Tibial artery (tissue), 4 donors: ENCODE results near the gene CHRNB1.

Source experiments
- DNase-seq, 2 donors: peaks; one replicate each; pipeline ENCODE4 v3.0.0-alpha.2; 2019
- H3K27ac ChIP-seq, 2 donors: fragments of 200-600 bp; sonication (generic) in 1 of 2; 1 replicate in 1 of 2; 2 replicates in 1 of 2; pipeline ENCODE4 v1.5.1; 2018 to 2019; ENCODE audit warnings: mild to moderate bottlenecking in 1 of 2
- H3K27me3 ChIP-seq, 2 donors: fragments of 200-600 bp; sonication (generic) in 1 of 2; one replicate each; pipeline versions ENCODE4 v1.5.1 to v1.6.0; 2016 to 2019
- H3K36me3 ChIP-seq, 3 donors: fragments of 200-600 bp; sonication (generic) in 2 of 3; one replicate each; pipeline ENCODE4 v1.5.1; 2016 to 2019; ENCODE audit warnings: mild to moderate bottlenecking in 2 of 3
- H3K4me1 ChIP-seq, 4 donors: fragments of 200-600 bp; sonication (generic) in 2 of 4; 1 replicate in 3 of 4; 2 replicates in 1 of 4; pipeline ENCODE4 v1.5.1; 2016 to 2019
- H3K4me3 ChIP-seq, 2 donors: fragments of 200-600 bp; sonication (generic) in 1 of 2; 1 replicate in 1 of 2; 2 replicates in 1 of 2; pipeline ENCODE4 v1.5.1; 2018 to 2019; ENCODE audit warnings: mild to moderate bottlenecking in 2 of 2
- H3K9me3 ChIP-seq, 3 donors: fragments of 200-600 bp; sonication (generic) in 1 of 3; one replicate each; pipeline ENCODE4 v1.5.1; 2016 to 2019
- CTCF ChIP-seq, 2 experiments: fragments of 200-600 bp in 1 of 2; fragments of 450-650 bp in 1 of 2; IDR thresholded peaks; one replicate each; pipeline ENCODE4 v1.5.1; 2017 to 2019; ENCODE audit warnings: antibody characterized with exemption in 2 of 2, mild to moderate bottlenecking in 1 of 2, moderate library complexity in 1 of 2
- intact Hi-C: fragments of 100-400 bp; cut with DNase I; formaldehyde crosslinking; loops from one replicate; pipeline ENCODE4 v1.15.0; 2023; ENCODE audit warnings: low total_unique reads

Gene CHRNB1

GRCh38 chr17:7425316-7425715, 19.5 kb upstream of the CHRNB1 start, which contains the start of gene SPEM2:
TSS of gene SPEM2 (plus strand) at chr17:7425616. CDS start at chr17:7425689, 73 bp downstream.
- H3K4me1 ChIP-seq = no peaks in the 10 kb centered on the region
- no peak for TF ChIP-seq CTCF (IDR thresholded peaks at IDR 0.05)
- no peaks in the 10 kb centered on the region for H3K36me3 ChIP-seq
- intact Hi-C loops = no loop called here
- no peaks in the 10 kb centered on the region for H3K27me3 ChIP-seq
- no peak within 1 kb of the TSS for H3K27ac ChIP-seq
- H3K4me3 ChIP-seq = no peak within 1 kb of the TSS
- DNase-seq = no peak
- H3K9me3 ChIP-seq = no peaks in the 10 kb centered on the region

- Histone ChIP-seq H3K36me3 (no peaks in the 10 kb centered on the region), H3K4me3 (no peak overlapping the region), H3K27me3 (no peaks in the 10 kb centered on the region), H3K27ac (no peak overlapping the region), H3K9me3 (no peaks in the 10 kb centered on the region), H3K4me1 (no peaks in the 10 kb centered on the region)
- TF ChIP-seq CTCF (IDR thresholded peaks at IDR 0.05) = no peak
- DNase-seq = no peak
- intact Hi-C loops = no loop called here
Observed at GRCh38 chr17:7425756-7426155, 19.1 kb upstream of the CHRNB1 start.

GRCh38 chr17:7426203-7426863, 18.5 kb upstream of the CHRNB1 start:
- intact Hi-C loops = no loop called here
- no peaks in the 10 kb centered on the region for H3K36me3 ChIP-seq
- no peak overlapping the region for H3K27ac ChIP-seq
- no peaks in the 10 kb centered on the region for H3K9me3 ChIP-seq
- TF ChIP-seq CTCF (IDR thresholded peaks at IDR 0.05) = no peak
- no peaks in the 10 kb centered on the region for H3K4me1 ChIP-seq
- H3K27me3 ChIP-seq = no peaks in the 10 kb centered on the region
- H3K4me3 ChIP-seq = no peak overlapping the region
- DNase-seq = no peak

- H3K36me3 ChIP-seq = no peaks in the 10 kb centered on the region
- H3K27ac ChIP-seq = no peak overlapping the region
- H3K27me3 ChIP-seq = no peaks in the 10 kb centered on the region
- no peaks in the 10 kb centered on the region for H3K9me3 ChIP-seq
- no peak overlapping the region for H3K4me3 ChIP-seq
- TF ChIP-seq CTCF (IDR thresholded peaks at IDR 0.05) = no peak
- DNase-seq = no peak
- H3K4me1 ChIP-seq = no peaks in the 10 kb centered on the region
- intact Hi-C loops = no loop called here
Observed at GRCh38 chr17:7426896-7427489, 17.9 kb upstream of the CHRNB1 start.

GRCh38 chr17:7427549-7427948, 17.3 kb upstream of the CHRNB1 start:
- Histone ChIP-seq H3K27ac (no peak overlapping the region), H3K9me3 (no peaks in the 10 kb centered on the region), H3K27me3 (no peaks in the 10 kb centered on the region), H3K4me1 (no peaks in the 10 kb centered on the region), H3K36me3 (no peaks in the 10 kb centered on the region), H3K4me3 (no peak overlapping the region)
- intact Hi-C loops = no loop called here
- no peak for TF ChIP-seq CTCF (IDR thresholded peaks at IDR 0.05)
- DNase-seq = no peak
